Ishikawa (cell line): ENCODE measurements around the gene FBXO21.

Experiments used
- EP300 ChIP-seq: IDR thresholded peaks from 2 replicates; pipeline ENCODE4 v1.6.1; 2012; ENCODE audit warnings: borderline replicate concordance
- TCF12 ChIP-seq: IDR thresholded peaks from 2 replicates; pipeline ENCODE4 v1.6.1; 2012; ENCODE audit warnings: low read depth

DNA sequence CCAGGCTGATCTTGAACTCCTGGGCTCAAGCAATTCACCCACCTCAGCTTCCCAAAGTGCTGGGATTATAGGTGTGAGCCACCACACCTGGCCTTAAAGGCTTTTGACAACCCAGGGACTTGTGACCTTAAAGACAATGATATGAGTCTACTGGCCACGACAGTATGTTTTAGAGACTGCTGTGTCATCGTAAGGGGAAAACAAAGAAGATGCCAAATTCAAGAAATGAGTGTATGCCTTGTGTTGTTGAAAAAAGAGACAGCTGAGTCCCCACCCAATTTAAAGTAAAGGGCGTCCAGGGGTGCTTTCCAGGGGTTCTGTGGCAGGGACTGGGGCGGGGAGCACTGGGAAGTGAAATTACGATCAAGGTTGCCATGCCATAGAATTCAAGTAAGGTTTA lies 26.4 kb upstream of the FBXO21 start:
- TF ChIP-seq EP300, result no peak
- no peak for TF ChIP-seq TCF12
